GM21576 (cell line): Measurements from ENCODE around the gene MGAT5.

Experiments used
- ATAC-seq: cut with Tn5 transposase; IDR thresholded peaks from one replicate; pipeline ENCODE4 v1.9.1; 2021; ENCODE audit warnings: mild to moderate bottlenecking, moderate library complexity; ENCODE audit not compliant: unreplicated experiment

The MGAT5 gene

GRCh38 chr2:134325696-134326095 is 71.8 kb downstream of the MGAT5 start:
- no peak for ATAC-seq

GRCh38 chr2:134327367-134327766 is 73.5 kb downstream of the MGAT5 start:
- ATAC-seq = no peak

GRCh38 chr2:134331081-134331480 is 77.2 kb downstream of the MGAT5 start:
- no peak for ATAC-seq

GRCh38 chr2:134333646-134334189 is 79.8 kb downstream of the MGAT5 start:
- no peak for ATAC-seq

GRCh38 chr2:134334542-134335353 is 80.9 kb downstream of the MGAT5 start:
- ATAC-seq = no peak

- no peak for ATAC-seq
Observed at GRCh38 chr2:134335601-134336000, 81.7 kb downstream of the MGAT5 start.

- peak; percentile 91 for ATAC-seq
Observed at GRCh38 chr2:134336352-134336751, 82.5 kb downstream of the MGAT5 start.

GRCh38 chr2:134336921-134337320 is 83.0 kb downstream of the MGAT5 start:
- no peak for ATAC-seq

GRCh38 chr2:134337631-134338030 is 83.8 kb downstream of the MGAT5 start:
- no peak for ATAC-seq

- no peak for ATAC-seq
Observed at GRCh38 chr2:134338208-134338607, 84.3 kb downstream of the MGAT5 start.

- ATAC-seq = no peak
Observed at GRCh38 chr2:134341476-134341875, 87.6 kb downstream of the MGAT5 start.

GRCh38 chr2:134344954-134345697 is 91.3 kb downstream of the MGAT5 start:
- ATAC-seq = no peak

- ATAC-seq = no peak
Observed at GRCh38 chr2:134346141-134346540, 92.3 kb downstream of the MGAT5 start.

GRCh38 chr2:134347756-134348155 is 93.9 kb downstream of the MGAT5 start:
- no peak for ATAC-seq

GRCh38 chr2:134348239-134348638 is 94.4 kb downstream of the MGAT5 start:
- ATAC-seq = no peak

- ATAC-seq = no peak
Observed at GRCh38 chr2:134348760-134349159, 94.9 kb downstream of the MGAT5 start.

GRCh38 chr2:134351016-134351415 is 97.1 kb downstream of the MGAT5 start:
- ATAC-seq = no peak

GRCh38 chr2:134351899-134352298 is 98.0 kb downstream of the MGAT5 start:
- no peak for ATAC-seq

GRCh38 chr2:134352844-134353243 is 99.0 kb downstream of the MGAT5 start:
- ATAC-seq = no peak

GRCh38 chr2:134354611-134355010 is 100.7 kb downstream of the MGAT5 start:
- ATAC-seq = no peak

- ATAC-seq = no peak
Observed at GRCh38 chr2:134357814-134358213, 103.9 kb downstream of the MGAT5 start.
